Naive thymus-derived CD4-positive, alpha-beta T cell (primary cell): Measurements from ENCODE around the gene OR13J1. TPM values are rescaled to one million over a fixed set of nuclear protein-coding genes. Genes with fewer than 3 reads are reported as not detected.
A peak's percentile ranks its signal among the peaks of the same experiment; 100 is the strongest.

ENCODE experiments used
- ATAC-seq: fragments of 150-1000 bp; cut with Tn5 transposase; 2 replicates; pipeline ENCODE4 v1.10.0; 2021; ENCODE audit warnings: mild to moderate bottlenecking, moderate library complexity
- CTCF ChIA-PET: fragments of 350-600 bp; sonication (Branson Sonifier 250); formaldehyde crosslinking; loops from one replicate; lab custom pipeline; 2021; ENCODE audit warnings: antibody characterized with exemption; lab: Charles Lee
- POLR2A ChIA-PET: fragments of 350-600 bp; sonication (Branson Sonifier 250); formaldehyde crosslinking; loops from one replicate; lab custom pipeline; 2021; ENCODE audit warnings: antibody characterized with exemption, inconsistent platforms; lab: Charles Lee
- DNase-seq, 9 donors: peaks; one replicate each; pipeline versions ENCODE4 v3.0.0 to v3.0.0-alpha.2; 2020 to 2022; ENCODE audit warnings: mixed read lengths in 1 of 9
- H3K27ac ChIP-seq: one replicate; pipeline ENCODE4 v1.7.0; 2013; ENCODE audit warnings: mild to moderate bottlenecking, low read depth, low read length, moderate library complexity
- H3K27me3 ChIP-seq, 2 donors: one replicate each; pipeline ENCODE4 v1.7.0; 2013; ENCODE audit warnings: low read length in 2 of 2, mild to moderate bottlenecking in 2 of 2, moderate library complexity in 2 of 2; ENCODE audit not compliant: control insufficient read depth in 2 of 2, insufficient read depth in 2 of 2
- H3K36me3 ChIP-seq, 3 experiments: 1 replicate in 2 of 3; 2 replicates in 1 of 3; pipeline ENCODE4 v1.7.0; 2013; ENCODE audit warnings: low read length in 3 of 3, mild to moderate bottlenecking in 3 of 3, moderate library complexity in 1 of 3; ENCODE audit not compliant: insufficient read depth in 3 of 3, control insufficient read depth in 2 of 3
- H3K4me1 ChIP-seq, 2 donors: one replicate each; pipeline ENCODE4 v1.7.0; 2013; ENCODE audit warnings: low read length in 2 of 2, mild to moderate bottlenecking in 2 of 2, moderate library complexity in 1 of 2; ENCODE audit not compliant: control insufficient read depth in 2 of 2, insufficient read depth in 2 of 2
- H3K4me3 ChIP-seq: 2 replicates; pipeline ENCODE4 v1.7.0; 2013; ENCODE audit warnings: mild to moderate bottlenecking, low read length
- H3K9me3 ChIP-seq, 3 experiments: 1 replicate in 2 of 3; 2 replicates in 1 of 3; pipeline ENCODE4 v1.7.0; 2013; ENCODE audit warnings: low read length in 3 of 3; ENCODE audit not compliant: control insufficient read depth in 2 of 3
- H3K27ac Mint-ChIP-seq, 9 donors: one replicate each; pipeline ENCODE4 v1.8.0; 2020 to 2022; ENCODE audit warnings: mixed read lengths in 9 of 9, mild to moderate bottlenecking in 8 of 9, moderate library complexity in 5 of 9, inconsistent platforms in 2 of 9
- H3K27me3 Mint-ChIP-seq, 5 donors: one replicate each; pipeline ENCODE4 v1.8.0; 2021 to 2022; ENCODE audit warnings: mixed read lengths in 5 of 5, mild to moderate bottlenecking in 1 of 5
- H3K36me3 Mint-ChIP-seq, 5 donors: one replicate each; pipeline ENCODE4 v1.8.0; 2020 to 2022; ENCODE audit warnings: mixed read lengths in 5 of 5, mild to moderate bottlenecking in 3 of 5, inconsistent platforms in 1 of 5
- H3K4me1 Mint-ChIP-seq, 7 donors: one replicate each; pipeline ENCODE4 v1.8.0; 2020 to 2022; ENCODE audit warnings: mixed read lengths in 7 of 7, mild to moderate bottlenecking in 3 of 7, inconsistent platforms in 1 of 7
- H3K4me3 Mint-ChIP-seq, 10 donors: one replicate each; pipeline ENCODE4 v1.8.0; 2020 to 2022; ENCODE audit warnings: mild to moderate bottlenecking in 10 of 10, mixed read lengths in 10 of 10, moderate library complexity in 6 of 10, inconsistent platforms in 2 of 10
- H3K9me3 Mint-ChIP-seq, 11 donors: one replicate each; pipeline ENCODE4 v1.8.0; 2020 to 2022; ENCODE audit warnings: mixed read lengths in 11 of 11, mild to moderate bottlenecking in 4 of 11, inconsistent platforms in 1 of 11, moderate library complexity in 1 of 11
- intact Hi-C, 2 donors: fragments of 100-400 bp; cut with micrococcal nuclease; formaldehyde crosslinking; loops; one replicate each; pipeline ENCODE4 v1.15.1; 2023
- polyA plus RNA-seq, 2 donors: library from polyadenylated mRNA; unstranded; fragments of 300-500 nt; fragmentation: Illumina TruSeq; gene quantifications; one replicate each; pipeline ENCODE4 v1.2.3, GENCODE V29; 2021
- total RNA-seq, 6 experiments: library from RNA in 5 of 6; stranded (reverse) in 5 of 6; gene quantifications; 1 replicate in 5 of 6; 2 replicates in 1 of 6; pipeline ENCODE4 v1.2.3 and lab custom pipeline; 2021 to 2026

The OR13J1 gene
- total and polyA plus RNA-seq, 7 experiments from 2014 or later = not detected

DNA sequence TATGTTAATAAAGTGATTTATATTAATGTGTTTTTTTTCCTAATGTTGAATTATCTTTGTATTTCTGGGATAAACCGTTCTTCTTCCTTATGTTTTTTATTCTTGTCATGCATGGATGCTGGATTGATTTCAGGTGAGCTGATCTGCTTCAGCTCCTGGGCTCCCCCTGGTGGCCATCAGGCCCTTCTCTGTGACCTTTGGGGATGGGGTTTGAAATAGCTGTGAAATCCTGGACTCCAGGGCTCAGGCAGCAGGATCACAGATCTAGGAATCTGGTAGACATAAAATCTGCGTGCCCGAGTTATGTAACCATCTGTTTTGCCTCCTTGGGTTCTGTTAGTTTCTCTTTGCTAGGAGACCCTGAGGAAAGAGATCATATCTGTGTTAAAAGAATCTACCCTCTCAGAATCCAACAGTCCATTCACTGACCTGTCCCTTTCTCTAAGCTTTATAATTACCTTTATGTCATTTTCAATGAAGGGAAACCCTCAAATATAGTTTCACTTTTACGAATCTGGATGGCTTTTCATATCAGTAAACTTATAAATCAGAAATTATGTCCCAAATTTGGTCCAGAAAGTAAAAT lies 12.2 kb upstream of the OR13J1 start:
- H3K27me3 Mint-ChIP-seq = peaks cover 0 to 45% (median 8%) of the 10 kb centered on the region in 5 donors
- Histone ChIP-seq H3K9me3 (peaks cover 0 to 3% (median 0%) of the 10 kb centered on the region in 3 experiments), H3K27ac (no peak overlapping the region), H3K36me3 (no peaks in the 10 kb centered on the region), H3K27me3 (no peaks in the 10 kb centered on the region), H3K4me1 (no peaks in the 10 kb centered on the region), H3K4me3 (no peak overlapping the region)
- ChIA-PET POLR2A (interaction anchor here (1.0 kb wide), 1 partner anchor 56 kb away, joined by 3 read pairs; no protein-coding TSS in a partner anchor), CTCF (interaction anchor here (0.5 to 4.8 kb wide), 30 partner anchors 9 to 1237 kb away, joined by 3 to 70 read pairs (median 4); partner anchors contain the start of genes GBA2, HINT2, NPR2 and RGP1)
- H3K9me3 Mint-ChIP-seq = peaks cover 0 to 15% (median 6%) of the 10 kb centered on the region in 11 donors
- peak overlapping the region in 1 of 10 donors; percentile 18 for H3K4me3 Mint-ChIP-seq
- intact Hi-C loops = loop anchor here (1.0 to 5.0 kb wide), 10 partner anchors 56 to 766 kb away; partner anchors contain the start of genes CCDC107 (in 1 of the 2), CD72 (in 1 of the 2) and RMRP (in 1 of the 2)
- H3K4me1 Mint-ChIP-seq = peaks cover 0 to 2% (median 0%) of the 10 kb centered on the region in 7 donors
- ATAC-seq (peak; percentile 72), DNase-seq (peak; percentile 54 to 83 (median 71))
- H3K27ac Mint-ChIP-seq = no peak overlapping the region
- H3K36me3 Mint-ChIP-seq = peaks cover 0 to 10% (median under 1%) of the 10 kb centered on the region in 5 donors

- H3K4me3 ChIP-seq = no peak overlapping the region
- ChIA-PET POLR2A (no interaction called here), CTCF (no interaction called here)
- ATAC-seq (no peak), DNase-seq (no peak)
- H3K36me3 Mint-ChIP-seq = peaks cover 0 to 4% (median 2%) of the 10 kb centered on the region in 5 donors
- no peaks in the 10 kb centered on the region for H3K4me1 ChIP-seq
- H3K9me3 ChIP-seq = peaks cover 0 to 3% (median 0%) of the 10 kb centered on the region in 3 experiments
- no peaks in the 10 kb centered on the region for H3K27me3 ChIP-seq
- H3K9me3 Mint-ChIP-seq = peaks cover 0 to 11% (median 4%) of the 10 kb centered on the region in 11 donors
- intact Hi-C loops = no loop called here
- H3K27ac ChIP-seq = no peak overlapping the region
- H3K27me3 Mint-ChIP-seq = peaks cover 6 to 25% (median 8%) of the 10 kb centered on the region in 5 donors
- peaks cover 0 to 1% (median 0%) of the 10 kb centered on the region in 7 donors for H3K4me1 Mint-ChIP-seq
- no peak overlapping the region for H3K4me3 Mint-ChIP-seq
- no peak overlapping the region for H3K27ac Mint-ChIP-seq
- no peaks in the 10 kb centered on the region for H3K36me3 ChIP-seq
These were observed 2.3 kb upstream of the OR13J1 start for GRCh38 chr9:35872505-35872904.

- no peak overlapping the region for H3K4me3 ChIP-seq
- no peaks in the 10 kb centered on the region for H3K27me3 ChIP-seq
- intact Hi-C loops = no loop called here
- Mint-ChIP-seq H3K4me3 (no peak overlapping the region), H3K36me3 (no peaks in the 10 kb centered on the region), H3K27ac (no peak overlapping the region), H3K4me1 (peaks cover 0 to 1% (median 0%) of the 10 kb centered on the region in 7 donors), H3K27me3 (peaks cover 3 to 16% (median 7%) of the 10 kb centered on the region in 5 donors), H3K9me3 (peaks cover 0 to 1% (median 0%) of the 10 kb centered on the region in 11 donors)
- CTCF ChIA-PET = no interaction called here
- H3K9me3 ChIP-seq = no peaks in the 10 kb centered on the region
- ATAC-seq (no peak), DNase-seq (no peak)
- H3K27ac ChIP-seq = no peak overlapping the region
- H3K36me3 ChIP-seq = no peaks in the 10 kb centered on the region
- no peaks in the 10 kb centered on the region for H3K4me1 ChIP-seq
- POLR2A ChIA-PET = no interaction called here
These were observed 1.3 kb upstream of the OR13J1 start for GRCh38 chr9:35871545-35871944.

- no peak overlapping the region for H3K27ac Mint-ChIP-seq
- H3K27me3 Mint-ChIP-seq = peaks cover 1 to 16% (median 8%) of the 10 kb centered on the region in 5 donors
- no peak overlapping the region for H3K4me3 ChIP-seq
- no peaks in the 10 kb centered on the region for H3K36me3 ChIP-seq
- no peaks in the 10 kb centered on the region for H3K36me3 Mint-ChIP-seq
- ChIA-PET CTCF (interaction anchor here (1.2 kb wide), 1 partner anchor 9 kb away, joined by 3 read pairs; no protein-coding TSS in a partner anchor), POLR2A (interaction anchor here (0.5 kb wide), 1 partner anchor 173 kb away, joined by 3 read pairs; no protein-coding TSS in a partner anchor)
- no peaks in the 10 kb centered on the region for H3K9me3 ChIP-seq
- H3K9me3 Mint-ChIP-seq = no peaks in the 10 kb centered on the region
- intact Hi-C loops = no loop called here
- no peak for ATAC-seq
- peaks cover 0 to 1% (median 0%) of the 10 kb centered on the region in 7 donors for H3K4me1 Mint-ChIP-seq
- H3K4me3 Mint-ChIP-seq = no peak overlapping the region
- H3K27me3 ChIP-seq = no peaks in the 10 kb centered on the region
- no peak overlapping the region for H3K27ac ChIP-seq
- no peaks in the 10 kb centered on the region for H3K4me1 ChIP-seq
- no peak for DNase-seq
These were observed 482 bp downstream of the OR13J1 start for GRCh38 chr9:35869621-35870216.

GRCh38 chr9:35868933-35869332 lies 1.3 kb downstream of the OR13J1 start:
- Mint-ChIP-seq H3K9me3 (no peaks in the 10 kb centered on the region), H3K36me3 (no peaks in the 10 kb centered on the region), H3K4me3 (no peak overlapping the region), H3K27me3 (peaks cover 0 to 16% (median 13%) of the 10 kb centered on the region in 5 donors), H3K27ac (no peak overlapping the region), H3K4me1 (peaks cover 0 to 1% (median 0%) of the 10 kb centered on the region in 7 donors)
- no peaks in the 10 kb centered on the region for H3K9me3 ChIP-seq
- H3K4me1 ChIP-seq = no peaks in the 10 kb centered on the region
- H3K27me3 ChIP-seq = no peaks in the 10 kb centered on the region
- H3K4me3 ChIP-seq = no peak overlapping the region
- DNase-seq = no peak
- CTCF ChIA-PET = interaction anchor here (0.8 to 1.2 kb wide), 2 partner anchors 10 to 14 kb away, joined by 3 read pairs; no protein-coding TSS in a partner anchor
- no peak overlapping the region for H3K27ac ChIP-seq
- POLR2A ChIA-PET = no interaction called here
- intact Hi-C loops = no loop called here
- no peak for ATAC-seq
- H3K36me3 ChIP-seq = no peaks in the 10 kb centered on the region

GRCh38 chr9:35867538-35867937 lies 2.7 kb downstream of the OR13J1 start:
- no peak for DNase-seq
- Histone ChIP-seq H3K36me3 (no peaks in the 10 kb centered on the region), H3K4me3 (no peak overlapping the region), H3K27ac (no peak overlapping the region), H3K9me3 (no peaks in the 10 kb centered on the region), H3K4me1 (no peaks in the 10 kb centered on the region), H3K27me3 (no peaks in the 10 kb centered on the region)
- POLR2A ChIA-PET = no interaction called here
- peaks cover 0 to 1% (median 0%) of the 10 kb centered on the region in 7 donors for H3K4me1 Mint-ChIP-seq
- no peaks in the 10 kb centered on the region for H3K9me3 Mint-ChIP-seq
- no peaks in the 10 kb centered on the region for H3K36me3 Mint-ChIP-seq
- H3K4me3 Mint-ChIP-seq = no peak overlapping the region
- intact Hi-C loops = no loop called here
- H3K27me3 Mint-ChIP-seq = peaks cover under 1 to 20% (median 17%) of the 10 kb centered on the region in 5 donors
- H3K27ac Mint-ChIP-seq = no peak overlapping the region
- ATAC-seq = no peak
- CTCF ChIA-PET = no interaction called here
